Mucosa of descending colon (tissue), 3 donors: ENCODE results near the gene SIX5. TPM values are rescaled to one million over a fixed set of nuclear protein-coding genes. Genes with fewer than 3 reads are reported as not detected.

ENCODE experiments used
- ATAC-seq: fragments of 200-7000 bp; cut with Tn5 transposase; one replicate; pipeline ENCODE4 v1.9.1; 2020; ENCODE audit warnings: mild to moderate bottlenecking, moderate library complexity
- DNase-seq, 3 donors: peaks; one replicate each; pipeline ENCODE4 v3.0.0-alpha.2; 2020
- H3K36me3 ChIP-seq: fragments of 200-600 bp; one replicate; pipeline ENCODE4 v1.8.0; 2021; ENCODE audit warnings: low read depth, mild to moderate bottlenecking
- H3K4me1 ChIP-seq: fragments of 200-600 bp; one replicate; pipeline ENCODE4 v1.8.0; 2021; ENCODE audit warnings: low read depth, mild to moderate bottlenecking
- H3K4me3 ChIP-seq: fragments of 200-600 bp; one replicate; pipeline ENCODE4 v1.8.0; 2021; ENCODE audit warnings: mild to moderate bottlenecking
- H3K9me3 ChIP-seq: fragments of 200-600 bp; one replicate; pipeline ENCODE4 v1.8.0; 2021; ENCODE audit warnings: mild to moderate bottlenecking
- CTCF ChIP-seq: fragments of 200-600 bp; IDR thresholded peaks from one replicate; pipeline ENCODE4 v1.8.0; 2022; ENCODE audit warnings: antibody characterized with exemption, mild to moderate bottlenecking
- intact Hi-C, 2 donors: fragments of 100-400 bp; cut with DNase I in 1 of 2; cut with micrococcal nuclease in 1 of 2; formaldehyde crosslinking; loops; one replicate each; pipeline versions ENCODE4 v1.11.0 to v1.11.1; 2022; cut with DNase I, micrococcal nuclease
- long read RNA-seq, 2 donors: library from polyadenylated mRNA; unstranded; transcript quantifications; one replicate each; pipeline ENCODE4 v2.0.0, GENCODE V29; 2019 to 2021
- total RNA-seq, 3 donors: library from RNA; stranded (reverse); fragmentation: NEBNext Ultra II Directional in 2 of 3; extraction: Animal tissue kit (Norgen Biotek cat#: 25700) in 2 of 3; gene quantifications; one replicate each; pipeline versions ENCODE4 v1.2.1 to v1.2.4, GENCODE V29; 2021 to 2023
- donor health status: DM: no; HTN: no; CAD: no; lungs with moderate emphysema.
- donor health status: DM: no; HTN: no; CAD: no.
- donor health status: DM: no; HTN: yes; CAD: no.

The SIX5 gene
- total RNA-seq = 10 to 100 TPM in 2 of 3 donors, 1 to 10 TPM in 1; 9.6 to 35.6 (median 11.1) TPM
- long read RNA-seq, donor 1, transcript SIX5-205 (3 exons, 2,943 nt) = major isoform, 12 of 45 reads
- long read RNA-seq, donor 1, transcript SIX5-202 (2 exons, 1,809 nt) = minor isoform, 11 of 45 reads
- long read RNA-seq, donor 1, partial matches to known transcripts = 5 of 45 reads
- long read RNA-seq, donor 1, other reads (novel, unspliced or antisense) = 17 of 45 reads
- long read RNA-seq, donor 2, partial matches to known transcripts = 0 of 1 reads
- long read RNA-seq, donor 2, other reads (novel, unspliced or antisense) = 1 of 1 reads

GRCh38 chr19:45768984-45769782 is at the start of gene SIX5:
Gene SIX5 (minus strand): TSS chr19:45769252. CDS start chr19:45768844, 408 bp downstream.
- DNase-seq = peak; percentile 99 to 100 (median 99)
- Histone ChIP-seq H3K4me3 (peak within 1 kb of the TSS; percentile 52), H3K4me1 (peaks cover 27% of the 10 kb centered on the region), H3K9me3 (no peaks in the 10 kb centered on the region), H3K36me3 (no peaks in the 10 kb centered on the region)
- ATAC-seq = peak; percentile 69
- no peak for TF ChIP-seq CTCF
- intact Hi-C loops = no loop called here

DNA sequence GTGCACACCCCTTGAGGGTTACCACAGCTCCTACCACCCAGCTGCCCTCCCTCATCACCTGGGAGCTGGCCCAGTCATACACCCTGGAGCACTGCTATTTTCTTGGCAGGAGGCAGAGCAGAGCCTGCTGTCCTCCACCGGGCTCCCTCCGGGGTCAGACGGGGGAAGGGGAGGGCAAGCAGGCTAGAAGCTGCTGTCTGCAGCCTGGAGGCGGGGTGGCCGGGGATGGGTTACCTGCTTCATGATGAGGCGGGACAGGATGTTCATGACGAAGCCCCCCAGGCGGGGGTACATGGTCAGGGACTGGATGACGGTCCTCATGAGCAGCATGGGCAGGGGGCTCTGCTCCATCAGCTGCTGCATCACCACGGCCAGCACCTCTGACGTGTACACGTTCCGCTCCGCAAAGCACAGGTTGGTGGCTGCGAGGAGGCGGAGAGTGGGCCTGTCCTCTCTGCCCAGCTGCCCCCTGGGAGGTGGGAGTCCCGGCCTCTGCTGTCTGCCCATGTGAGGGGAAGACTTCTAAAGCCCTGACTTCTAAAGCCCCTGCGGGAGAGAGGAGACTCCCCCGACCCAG is 48.8 kb upstream of the SIX5 start:
- Histone ChIP-seq H3K4me3 (no peak overlapping the region), H3K4me1 (peaks cover 3% of the 10 kb centered on the region), H3K36me3 (no peaks in the 10 kb centered on the region), H3K9me3 (no peaks in the 10 kb centered on the region)
- intact Hi-C loops = no loop called here
- no peak for TF ChIP-seq CTCF
- DNase-seq (peak in 1 of 3 donors; percentile 46), ATAC-seq (peak; percentile 9)

DNA sequence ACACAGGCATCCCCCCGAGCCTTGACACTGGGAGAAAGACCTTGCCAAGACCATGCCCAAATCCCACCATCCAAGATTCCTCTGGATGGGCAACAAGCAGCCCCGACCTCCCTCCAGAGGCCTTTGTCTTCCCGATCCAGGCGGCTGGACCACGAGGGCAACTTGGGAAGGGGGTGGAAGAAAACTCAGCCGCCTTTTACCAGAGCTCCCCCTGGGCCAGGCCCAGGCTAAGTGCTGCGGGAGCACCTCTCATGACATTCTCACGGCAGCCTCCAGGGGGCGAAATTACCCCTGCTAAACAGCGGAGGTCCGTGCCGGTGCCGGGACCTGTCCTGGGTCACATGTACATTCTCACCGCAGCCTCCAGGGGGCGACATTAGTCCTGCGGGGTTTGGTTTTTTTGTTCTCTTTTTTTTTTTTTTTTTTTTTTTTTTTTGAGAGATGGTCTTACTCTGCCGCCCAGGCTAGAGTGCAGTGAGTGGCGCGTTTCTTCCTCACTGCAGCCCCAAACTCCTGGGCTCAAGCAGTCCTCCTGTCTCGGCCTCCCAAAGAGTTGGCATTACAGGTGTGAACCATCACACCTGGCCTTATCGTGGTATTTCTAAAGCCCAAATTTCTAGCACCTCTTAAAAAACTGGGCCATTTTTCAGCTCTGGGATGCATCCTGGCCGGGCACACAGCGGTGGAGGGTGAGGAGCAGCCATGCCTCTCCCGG is 48.1 kb upstream of the SIX5 start:
- Histone ChIP-seq H3K36me3 (no peaks in the 10 kb centered on the region), H3K4me3 (no peak overlapping the region), H3K9me3 (no peaks in the 10 kb centered on the region), H3K4me1 (peaks cover 3% of the 10 kb centered on the region)
- intact Hi-C loops = no loop called here
- DNase-seq (peak; percentile 94 to 96 (median 96)), ATAC-seq (peak; percentile 97)
- TF ChIP-seq CTCF = peak; percentile 99

- no peak for ATAC-seq
- TF ChIP-seq CTCF = no peak
- Histone ChIP-seq H3K4me3 (no peak overlapping the region), H3K4me1 (peaks cover 3% of the 10 kb centered on the region), H3K36me3 (no peaks in the 10 kb centered on the region), H3K9me3 (no peaks in the 10 kb centered on the region)
- intact Hi-C loops = no loop called here
- DNase-seq = peak in 1 of 3 donors; percentile 38
Measured at GRCh38 chr19:45816236-45817009, 47.4 kb upstream of the SIX5 start.
